ENCODE results near the gene SYNGR2. TPM values are rescaled to one million over a fixed set of nuclear protein-coding genes. Genes with fewer than 3 reads are reported as not detected.

SYNGR2 gene
- total and polyA plus RNA-seq, 2 donors (not counting 1 experiment from before 2014, with no cell fraction given) = 390 to 442 TPM

GRCh38 chr17:78168903-78169793 lies 767 bp downstream of the SYNGR2 start:
- peaks cover 0 to 29% of the 10 kb centered on the region in 2 experiments for H3K36me3 ChIP-seq (replicated peaks in 1 of 2; ENCODE audit: control extremely low read depth in 1 of 2, control insufficient read depth in 1 of 2, extremely low read depth in 1 of 2, insufficient read depth in 2 of 2, low read length in 1 of 2)
- Mint-ChIP-seq H3K4me3 (peak overlapping the region; percentile 83), H3K27ac (peak overlapping the region; percentile 89), H3K27me3 (no peaks in the 10 kb centered on the region), H3K9me3 (ENCODE audit: insufficient read depth) (no peaks in the 10 kb centered on the region), H3K4me1 (peaks cover 54% of the 10 kb centered on the region)
- no peak overlapping the region for H2AFZ ChIP-seq (ENCODE audit: insufficient read depth, low read depth, low read length, poor library complexity, severe bottlenecking)
- H3K4me3 ChIP-seq (ENCODE audit: control extremely low read depth in 1 of 5, extremely low read depth in 1 of 5, insufficient read depth in 1 of 5, low read depth in 2 of 5, low read length in 4 of 5) = peak overlapping the region; percentile 1 to 88 (median 74)
- TF ChIP-seq CTCF (IDR thresholded peaks at IDR 0.05) (no peak), EZH2 (IDR thresholded peaks at IDR 0.05; ENCODE audit: borderline replicate concordance, insufficient read depth, low read depth, low read length, poor library complexity, severe bottlenecking) (no peak)
- CTCF ChIA-PET = interaction anchor here (0.5 to 19.2 kb wide), 5 partner anchors 21 to 194 kb away, joined by 3 to 357 read pairs (median 5); partner anchors contain the start of genes TMC6 and TMC8
- POLR2A ChIA-PET = interaction anchor here (0.6 to 19.6 kb wide), 10 partner anchors 12 to 1028 kb away, joined by 3 to 432 read pairs (median 5); partner anchors contain the start of genes SEC14L1, TMC6 and TMC8
- peaks cover 37% of the 10 kb centered on the region for H3K79me2 ChIP-seq (ENCODE audit: control insufficient read depth, insufficient read depth, low read length)
- DNase-seq (peak; percentile 86), ATAC-seq (ENCODE audit: low read depth) (peak; percentile 11)
- peak overlapping the region; percentile 97 for H3K4me2 ChIP-seq (replicated peaks; ENCODE audit: low read depth, low read length, poor library complexity, severe bottlenecking)
- no peaks in the 10 kb centered on the region for H3K9me3 ChIP-seq (ENCODE audit: control extremely low read depth in 1 of 3, control insufficient read depth in 2 of 3, insufficient read depth in 1 of 3, low read length in 2 of 3)
- intact Hi-C loops (cut with micrococcal nuclease) = loop anchor here (1.0 to 2.0 kb wide), 4 partner anchors 14 to 36 kb away; partner anchors contain the start of genes AFMID and TK1
- H4K20me1 ChIP-seq (ENCODE audit: control insufficient read depth, insufficient read depth, low read length, poor library complexity, severe bottlenecking) = peaks cover 25% of the 10 kb centered on the region
- peaks cover 51 to 61% of the 10 kb centered on the region in 2 donors for H3K4me1 ChIP-seq (ENCODE audit: control insufficient read depth in 2 of 2, insufficient read depth in 2 of 2, low read length in 2 of 2)
- peak overlapping the region; percentile 90 for H3K9ac ChIP-seq (ENCODE audit: low read length)
- H3K27ac ChIP-seq (ENCODE audit: low read length in 2 of 2) = peak overlapping the region; percentile 93 to 97
- WGBS (ENCODE audit: insufficient coverage) = 10% methylated on average over 25 of the region's 38 CpGs
- H3K27me3 ChIP-seq (replicated peaks in 1 of 4; ENCODE audit: control extremely low read depth in 1 of 4, control insufficient read depth in 3 of 4, insufficient read depth in 4 of 4, low read length in 3 of 4) = no peaks in the 10 kb centered on the region

Measured in B cell (primary cell).